HG03108 (cell line): ENCODE measurements around the gene ATP2C1.
"Not testable (repeated sequence)": the region's sequence is repeated elsewhere in the genome, so short reads cannot be mapped to it uniquely, and the experiment has no call there.

Experiments used
- ATAC-seq: cut with Tn5 transposase; IDR thresholded peaks from one replicate; pipeline ENCODE4 v1.9.1; 2021; ENCODE audit warnings: moderate library complexity; ENCODE audit not compliant: unreplicated experiment

The ATP2C1 gene

GRCh38 chr3:130893376-130894129, at the start of gene ATP2C1:
ATP2C1 (plus strand) TSS chr3:130894084; CDS start chr3:130894770, 686 bp downstream.
- peak; percentile 82 for ATAC-seq

GRCh38 chr3:130844462-130844861, 49.4 kb upstream of the ATP2C1 start:
- no peak for ATAC-seq

GRCh38 chr3:130846181-130846580, 47.7 kb upstream of the ATP2C1 start:
- no peak for ATAC-seq

GRCh38 chr3:130849091-130849552, 44.8 kb upstream of the ATP2C1 start:
- ATAC-seq: no peak

GRCh38 chr3:130850044-130850797, 43.7 kb upstream of the ATP2C1 start:
- peak; percentile 68 for ATAC-seq

GRCh38 chr3:130850843-130851242, 43.0 kb upstream of the ATP2C1 start:
- no peak for ATAC-seq

- no peak for ATAC-seq
These were observed 42.6 kb upstream of the ATP2C1 start for GRCh38 chr3:130851277-130851676.

GRCh38 chr3:130853581-130853980, 40.3 kb upstream of the ATP2C1 start:
- no peak for ATAC-seq

GRCh38 chr3:130854208-130854864, 39.5 kb upstream of the ATP2C1 start:
- ATAC-seq: no peak

- ATAC-seq: no peak
These were observed 36.4 kb upstream of the ATP2C1 start for GRCh38 chr3:130857336-130858026.

- not testable (repeated sequence) for ATAC-seq
These were observed 31.8 kb upstream of the ATP2C1 start for GRCh38 chr3:130862130-130862529.

- ATAC-seq: no peak
These were observed 28.4 kb upstream of the ATP2C1 start for GRCh38 chr3:130865489-130865888.

GRCh38 chr3:130866327-130866726, 27.6 kb upstream of the ATP2C1 start:
- no peak for ATAC-seq

- ATAC-seq: no peak
These were observed 23.5 kb upstream of the ATP2C1 start for GRCh38 chr3:130870423-130870822.

GRCh38 chr3:130876594-130876993, 17.3 kb upstream of the ATP2C1 start:
- no peak for ATAC-seq

- no peak for ATAC-seq
These were observed 15.4 kb upstream of the ATP2C1 start for GRCh38 chr3:130878464-130878863.

GRCh38 chr3:130889416-130889946, 4.4 kb upstream of the ATP2C1 start:
- no peak for ATAC-seq

- ATAC-seq: peak; percentile 38
These were observed 1.0 kb upstream of the ATP2C1 start for GRCh38 chr3:130892759-130893375.

GRCh38 chr3:130894130-130894985, 474 bp downstream of the ATP2C1 start:
- ATAC-seq: peak; percentile 14

GRCh38 chr3:130894986-130895280, 1.0 kb downstream of the ATP2C1 start:
- no peak for ATAC-seq
